HuH-7.5 (cell line): ENCODE results near the gene TOLLIP.
"Not testable (repeated sequence)": the region's sequence is repeated elsewhere in the genome, so short reads cannot be mapped to it uniquely, and the experiment has no call there.

Experiments
- DNase-seq: peaks from one replicate; pipeline ENCODE4 v3.0.0; 2011; ENCODE audit warnings: low spot score

The TOLLIP gene

DNA sequence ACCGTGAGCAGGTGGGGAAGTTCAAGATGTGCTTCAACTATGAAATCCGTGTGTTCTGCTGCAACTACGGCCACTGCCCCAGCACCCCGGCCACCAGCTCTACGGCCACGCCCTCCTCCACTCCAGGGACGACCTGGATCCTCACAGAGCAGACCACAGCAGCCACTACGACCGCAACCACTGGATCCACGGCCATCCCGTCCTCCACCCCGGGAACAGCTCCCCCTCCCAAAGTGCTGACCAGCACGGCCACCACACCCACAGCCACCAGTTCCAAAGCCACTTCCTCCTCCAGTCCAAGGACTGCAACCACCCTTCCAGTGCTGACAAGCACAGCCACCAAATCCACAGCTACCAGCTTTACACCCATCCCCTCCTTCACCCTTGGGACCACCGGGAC is 63.7 kb downstream of the TOLLIP start:
- DNase-seq: not testable (repeated sequence)

DNA sequence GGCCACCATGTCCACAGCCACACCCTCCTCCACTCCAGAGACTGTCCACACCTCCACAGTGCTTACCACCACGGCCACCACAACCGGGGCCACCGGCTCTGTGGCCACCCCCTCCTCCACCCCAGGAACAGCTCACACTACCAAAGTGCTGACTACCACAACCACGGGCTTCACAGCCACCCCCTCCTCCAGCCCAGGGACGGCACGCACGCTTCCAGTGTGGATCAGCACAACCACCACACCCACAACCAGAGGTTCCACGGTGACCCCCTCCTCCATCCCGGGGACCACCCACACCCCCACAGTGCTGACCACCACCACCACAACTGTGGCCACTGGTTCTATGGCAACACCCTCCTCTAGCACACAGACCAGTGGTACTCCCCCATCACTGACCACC is 64.9 kb downstream of the TOLLIP start:
- not testable (repeated sequence) for DNase-seq

DNA sequence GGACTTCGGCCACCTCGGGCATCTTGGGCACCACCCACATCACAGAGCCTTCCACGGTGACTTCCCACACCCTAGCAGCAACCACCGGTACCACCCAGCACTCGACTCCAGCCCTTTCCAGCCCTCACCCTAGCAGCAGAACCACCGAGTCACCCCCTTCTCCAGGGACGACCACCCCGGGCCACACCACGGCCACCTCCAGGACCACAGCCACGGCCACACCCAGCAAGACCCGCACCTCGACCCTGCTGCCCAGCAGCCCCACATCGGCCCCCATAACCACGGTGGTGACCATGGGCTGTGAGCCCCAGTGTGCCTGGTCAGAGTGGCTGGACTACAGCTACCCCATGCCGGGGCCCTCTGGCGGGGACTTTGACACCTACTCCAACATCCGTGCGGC is 65.9 kb downstream of the TOLLIP start:
- not testable (repeated sequence) for DNase-seq

DNA sequence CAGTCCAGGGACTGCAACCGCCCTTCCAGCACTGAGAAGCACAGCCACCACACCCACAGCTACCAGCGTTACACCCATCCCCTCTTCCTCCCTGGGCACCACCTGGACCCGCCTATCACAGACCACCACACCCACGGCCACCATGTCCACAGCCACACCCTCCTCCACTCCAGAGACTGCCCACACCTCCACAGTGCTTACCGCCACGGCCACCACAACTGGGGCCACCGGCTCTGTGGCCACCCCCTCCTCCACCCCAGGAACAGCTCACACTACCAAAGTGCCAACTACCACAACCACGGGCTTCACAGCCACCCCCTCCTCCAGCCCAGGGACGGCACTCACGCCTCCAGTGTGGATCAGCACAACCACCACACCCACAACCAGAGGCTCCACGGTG is 66.7 kb downstream of the TOLLIP start:
- not testable (repeated sequence) for DNase-seq

GRCh38 chr11:1242289-1242688 is 67.1 kb downstream of the TOLLIP start:
- no peak for DNase-seq

DNA sequence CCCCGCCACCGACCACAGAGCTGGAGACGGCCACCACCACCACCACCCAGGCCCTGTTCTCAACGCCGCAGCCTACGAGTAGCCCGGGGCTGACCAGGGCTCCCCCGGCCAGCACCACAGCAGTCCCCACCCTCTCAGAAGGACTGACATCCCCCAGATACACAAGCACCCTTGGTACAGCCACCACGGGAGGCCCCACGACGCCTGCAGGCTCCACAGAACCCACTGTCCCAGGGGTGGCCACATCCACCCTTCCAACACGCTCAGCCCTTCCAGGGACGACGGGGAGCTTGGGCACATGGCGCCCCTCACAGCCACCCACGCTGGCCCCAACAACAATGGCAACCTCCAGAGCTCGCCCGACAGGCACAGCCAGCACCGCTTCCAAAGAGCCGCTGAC is 67.7 kb downstream of the TOLLIP start:
- DNase-seq: no peak

DNA sequence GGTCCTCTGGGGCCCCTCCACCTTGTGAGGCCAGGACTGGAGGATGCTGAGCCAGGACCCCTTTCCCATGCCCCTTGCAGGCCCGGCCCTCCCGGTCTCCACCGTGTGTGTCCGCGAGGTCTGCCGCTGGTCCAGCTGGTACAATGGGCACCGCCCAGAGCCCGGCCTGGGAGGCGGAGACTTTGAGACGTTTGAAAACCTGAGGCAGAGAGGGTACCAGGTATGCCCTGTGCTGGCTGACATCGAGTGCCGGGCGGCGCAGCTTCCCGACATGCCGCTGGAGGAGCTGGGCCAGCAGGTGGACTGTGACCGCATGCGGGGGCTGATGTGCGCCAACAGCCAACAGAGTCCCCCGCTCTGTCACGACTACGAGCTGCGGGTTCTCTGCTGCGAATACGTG is 68.7 kb downstream of the TOLLIP start:
- no peak for DNase-seq

DNA sequence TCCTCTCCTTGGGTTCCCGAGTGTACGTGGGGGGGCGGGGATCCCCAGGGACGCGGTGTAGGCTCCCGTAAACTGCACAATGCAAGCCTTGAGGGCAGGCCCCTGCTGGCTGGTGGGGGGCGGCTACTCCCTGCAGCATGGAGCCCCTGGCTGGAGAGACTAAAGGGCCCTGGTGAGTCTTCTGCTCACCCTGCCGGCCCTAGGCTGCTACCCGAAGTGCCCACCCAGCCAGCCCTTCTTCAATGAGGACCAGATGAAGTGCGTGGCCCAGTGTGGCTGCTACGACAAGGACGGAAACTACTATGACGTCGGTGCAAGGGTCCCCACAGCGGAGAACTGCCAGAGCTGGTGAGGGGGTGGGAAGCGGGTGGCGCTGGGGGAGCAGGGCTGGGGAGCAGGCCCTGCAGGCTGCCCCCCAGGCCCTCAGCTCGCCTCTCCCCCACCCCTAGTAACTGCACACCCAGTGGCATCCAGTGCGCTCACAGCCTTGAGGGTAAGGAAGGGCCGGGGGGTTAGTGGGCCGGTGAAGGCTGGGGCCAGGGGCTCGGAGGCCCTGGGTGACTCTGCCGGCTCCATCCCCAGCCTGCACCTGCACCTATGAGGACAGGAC is 69.7 kb downstream of the TOLLIP start:
- DNase-seq: no peak

DNA sequence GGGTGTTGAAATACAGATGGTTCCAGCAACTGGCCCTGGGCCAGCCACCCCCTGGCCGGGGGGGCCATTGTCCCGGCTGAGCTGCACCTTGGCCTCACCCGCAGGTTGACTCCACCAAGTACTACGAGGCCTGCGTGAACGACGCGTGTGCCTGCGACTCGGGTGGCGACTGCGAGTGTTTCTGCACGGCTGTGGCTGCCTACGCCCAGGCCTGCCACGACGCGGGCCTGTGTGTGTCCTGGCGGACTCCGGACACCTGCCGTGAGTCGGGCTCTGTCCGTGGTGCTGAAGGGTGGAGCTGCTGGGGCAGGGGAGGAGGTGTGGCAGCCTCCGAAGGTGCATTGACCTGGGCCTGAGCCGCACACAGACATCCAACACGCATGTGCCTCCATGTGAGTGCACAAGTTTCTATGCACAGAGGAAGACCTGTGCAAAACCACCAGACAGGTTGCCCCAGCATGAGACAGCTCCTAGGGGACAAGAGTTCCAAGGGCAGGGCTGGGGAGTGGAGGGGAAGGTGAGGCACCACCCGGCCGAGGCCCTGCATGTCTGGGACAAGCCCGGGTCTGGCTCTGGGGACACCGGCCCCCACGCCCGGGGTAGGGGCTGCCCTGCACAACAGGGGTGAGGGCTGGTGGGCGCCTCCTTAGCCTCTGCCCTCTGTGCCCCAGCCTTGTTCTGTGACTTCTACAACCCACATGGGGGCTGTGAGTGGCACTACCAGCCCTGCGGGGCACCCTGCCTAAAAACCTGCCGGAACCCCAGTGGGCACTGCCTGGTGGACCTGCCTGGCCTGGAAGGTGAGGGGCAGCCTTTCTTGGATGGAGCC is 70.5 kb downstream of the TOLLIP start:
- DNase-seq: peak; percentile 84

DNA sequence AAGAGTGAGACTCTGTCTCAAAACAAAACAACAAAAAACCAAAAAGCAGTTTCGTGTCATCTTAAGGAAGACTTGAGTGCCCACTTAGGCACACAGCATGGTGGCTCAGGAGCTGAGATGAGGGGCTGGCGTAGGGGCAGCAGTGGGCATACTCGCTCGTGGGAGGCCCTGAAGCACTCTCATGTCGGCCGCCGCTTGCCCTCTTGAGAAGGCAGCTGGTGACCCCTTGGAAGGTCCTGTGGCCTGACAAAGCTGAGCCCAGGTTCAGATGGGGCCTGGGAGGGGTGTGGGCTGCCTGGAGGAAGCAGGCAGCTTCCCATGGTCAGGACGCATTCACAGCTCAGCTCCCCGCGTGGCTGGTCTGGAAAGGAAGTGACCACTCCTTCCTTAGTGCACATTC is 71.6 kb downstream of the TOLLIP start:
- DNase-seq: no peak

GRCh38 chr11:1237128-1237580 is 72.3 kb downstream of the TOLLIP start:
- no peak for DNase-seq

DNA sequence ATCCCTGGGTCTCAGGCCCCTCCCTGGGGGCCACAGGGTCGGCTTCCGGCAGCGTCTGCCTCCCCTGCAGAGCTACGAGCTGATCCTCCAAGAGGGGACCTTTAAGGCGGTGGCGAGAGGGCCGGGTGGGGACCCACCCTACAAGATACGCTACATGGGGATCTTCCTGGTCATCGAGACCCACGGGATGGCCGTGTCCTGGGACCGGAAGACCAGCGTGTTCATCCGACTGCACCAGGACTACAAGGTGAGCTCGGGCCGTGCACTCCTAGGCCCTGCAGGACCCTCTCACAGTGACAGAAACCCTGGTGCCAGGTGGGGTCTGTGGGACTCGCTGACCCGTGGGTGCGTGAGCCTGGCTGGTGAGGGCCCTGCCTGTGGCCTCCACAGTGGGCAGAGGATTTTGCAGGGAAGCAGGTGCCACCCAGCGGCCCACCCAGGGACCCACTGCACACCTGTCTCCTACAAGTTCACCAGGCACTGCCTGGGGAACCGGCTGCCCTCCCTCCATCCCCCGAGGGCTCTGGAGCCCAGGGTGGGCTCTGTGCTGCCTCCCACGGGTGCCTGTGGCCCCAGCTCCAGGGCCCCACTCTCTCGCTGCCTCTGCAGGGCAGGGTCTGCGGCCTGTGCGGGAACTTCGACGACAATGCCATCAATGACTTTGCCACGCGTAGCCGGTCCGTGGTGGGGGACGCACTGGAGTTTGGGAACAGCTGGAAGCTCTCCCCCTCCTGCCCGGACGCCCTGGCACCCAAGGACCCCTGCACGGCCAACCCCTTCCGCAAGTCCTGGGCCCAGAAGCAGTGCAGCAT is 72.9 kb downstream of the TOLLIP start:
- DNase-seq: no peak

GRCh38 chr11:1235901-1236315 is 73.5 kb downstream of the TOLLIP start:
- no peak for DNase-seq

DNA sequence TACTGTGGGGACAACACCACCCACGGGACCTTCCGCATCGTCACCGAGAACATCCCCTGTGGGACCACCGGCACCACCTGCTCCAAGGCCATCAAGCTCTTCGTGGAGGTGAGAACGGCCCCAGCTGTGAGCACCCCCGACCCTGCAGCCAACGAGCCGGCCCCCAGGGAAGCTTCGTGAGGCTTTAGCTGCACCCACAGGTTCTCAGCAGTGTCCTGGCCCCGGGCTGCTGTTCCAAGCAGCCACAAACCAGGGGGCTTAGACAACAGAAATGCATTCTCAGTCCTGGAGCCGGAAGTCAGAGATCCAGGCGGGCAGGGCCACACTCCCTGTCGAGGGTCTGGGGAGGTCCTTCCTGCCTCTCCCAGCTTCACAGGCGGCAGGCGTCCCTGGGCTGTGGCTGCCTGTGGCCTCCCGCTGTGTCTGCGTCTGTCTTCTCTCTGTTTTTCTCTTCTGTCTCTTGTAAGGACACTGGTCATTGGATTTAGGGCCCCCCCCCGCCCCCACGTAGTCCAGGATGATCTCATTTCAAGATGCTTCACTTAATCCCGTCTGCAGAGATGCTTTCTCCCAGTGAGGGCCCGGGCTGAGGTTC is 74.0 kb downstream of the TOLLIP start:
- DNase-seq: no peak

DNA sequence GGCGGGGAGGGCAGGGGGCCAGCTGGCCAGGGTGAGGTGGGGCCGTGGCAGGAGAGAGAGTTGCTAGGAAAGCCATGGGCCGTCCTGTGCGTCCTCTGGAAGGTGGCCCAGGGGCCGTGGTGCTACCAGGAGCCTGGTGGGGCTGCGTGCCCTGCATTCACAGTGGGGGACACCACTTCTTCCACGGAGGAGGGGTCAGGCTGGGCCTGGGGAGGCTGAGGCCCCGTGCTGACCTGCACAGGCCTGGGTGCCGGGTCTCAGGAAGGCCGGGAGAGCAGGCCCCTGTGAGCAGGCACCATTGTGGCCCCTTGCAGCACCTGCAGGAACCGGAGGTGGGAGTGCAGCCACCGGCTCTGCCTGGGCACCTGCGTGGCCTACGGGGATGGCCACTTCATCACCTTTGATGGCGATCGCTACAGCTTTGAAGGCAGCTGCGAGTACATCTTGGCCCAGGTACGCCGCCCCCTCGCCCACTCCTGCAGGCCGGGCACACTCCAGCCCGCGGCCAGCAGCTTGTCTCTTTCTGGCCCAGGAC is 74.6 kb downstream of the TOLLIP start:
- no peak for DNase-seq

- no peak for DNase-seq
These were observed 75.2 kb downstream of the TOLLIP start for GRCh38 chr11:1234054-1234720.

DNA sequence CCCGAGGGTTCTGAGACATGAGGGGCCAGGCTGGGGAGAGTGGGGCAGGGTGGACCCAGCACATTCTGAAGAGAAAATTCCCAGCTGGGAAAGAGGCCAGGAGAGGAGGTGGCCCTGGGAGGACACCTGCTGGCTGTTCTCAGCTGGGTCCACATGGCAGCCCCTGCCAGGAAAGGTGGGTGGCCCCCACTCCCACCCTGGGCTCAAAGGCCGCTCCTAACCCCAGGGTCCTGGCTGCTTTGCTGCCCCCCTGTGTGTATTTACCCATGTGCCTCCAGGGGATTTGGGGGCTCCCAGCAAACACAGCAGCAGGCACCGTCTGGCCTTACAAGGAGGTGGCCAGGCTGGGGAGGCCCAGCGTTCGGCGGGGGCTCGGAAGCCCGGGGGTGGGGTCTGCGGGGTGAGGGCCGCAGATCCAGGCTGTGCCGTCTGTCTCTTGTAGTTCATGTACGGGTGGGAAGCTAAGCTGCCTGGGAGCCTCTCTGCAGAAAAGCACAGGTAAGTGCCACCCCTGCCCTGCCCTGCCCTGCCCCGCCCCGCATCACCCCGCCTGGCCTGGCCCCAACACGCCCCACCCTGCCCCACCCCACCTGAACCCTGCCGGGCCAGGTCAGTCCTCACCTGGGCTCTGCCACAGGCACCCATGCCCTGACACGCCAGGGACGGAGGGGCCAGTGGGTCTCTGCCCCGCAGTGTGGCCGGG is 75.9 kb downstream of the TOLLIP start:
- peak; percentile 46 for DNase-seq

- DNase-seq: peak; percentile 6
These were observed 76.5 kb downstream of the TOLLIP start for GRCh38 chr11:1232883-1233321.

GRCh38 chr11:1232021-1232882 is 77.2 kb downstream of the TOLLIP start:
- DNase-seq: no peak
